HCT116 (cell line): Measurements from ENCODE around the gene EPYC. TPM values are rescaled to one million over a fixed set of nuclear protein-coding genes. Genes with fewer than 3 reads are reported as not detected.

ENCODE experiments used
- ATAC-seq: fragments of 200-7000 bp; cut with Tn5 transposase; 2 replicates; pipeline ENCODE4 v1.9.1; 2020; ENCODE audit warnings: mild to moderate bottlenecking, moderate library complexity
- BruUV-seq: library from RNA; stranded (reverse); fragments of 400-500 nt; replicated peaks from 2 replicates; lab custom pipeline; 2021; lab: Mats Ljungman, UMichigan
- CTCF ChIA-PET: fragments of 300-600 bp; sonication (Branson Sonifier 250); formaldehyde crosslinking; loops from one replicate; lab custom pipeline; 2021; ENCODE audit warnings: antibody characterized with exemption; lab: Charles Lee
- POLR2A ChIA-PET: fragments of 300-600, 350-600 bp; sonication (Branson Sonifier 250); formaldehyde crosslinking; loops from one replicate; lab custom pipeline; 2021; ENCODE audit warnings: antibody characterized with exemption; lab: Charles Lee
- RAD21 ChIA-PET, 2 experiments: fragments of 300-600 bp; sonication (Branson Sonifier 250); formaldehyde crosslinking; loops; one replicate each; lab custom pipeline; 2023; ENCODE audit warnings: low total read pairs in 2 of 2; ENCODE audit not compliant: uncharacterized antibody in 2 of 2, unreplicated experiment in 2 of 2, low non-redundant PET in 1 of 2; lab: Charles Lee
- DNase-seq: peaks from one replicate; pipeline ENCODE4 v3.0.0-alpha.2; 2010; ENCODE audit warnings: low read depth, low spot score
- H2AFZ ChIP-seq: fragments of 200-600 bp; shearing (Covaris generic), sonication (generic); 2 replicates; pipeline ENCODE4 v1.6.1; 2017; ENCODE audit warnings: low read depth, mixed run types, mixed read lengths, antibody characterized with exemption, low read length; ENCODE audit not compliant: poor library complexity, severe bottlenecking
- H3K27ac ChIP-seq: 2 replicates; pipeline ENCODE4 v1.5.1; 2012; ENCODE audit warnings: low read depth, low read length
- H3K27me3 ChIP-seq: fragments of 200-600 bp; sonication (generic); 2 replicates; pipeline ENCODE4 v1.6.1; 2016; ENCODE audit warnings: mixed run types, low read length, mixed read lengths; ENCODE audit not compliant: insufficient read depth
- H3K36me3 ChIP-seq, 2 experiments: fragments of 200-500 bp in 1 of 2; fragments of 200-600 bp in 1 of 2; sonication (Bioruptor generic) in 1 of 2; sonication (generic) in 1 of 2; 2 replicates each; pipeline versions ENCODE4 v1.5.1 to v1.6.1; 2014 to 2016; ENCODE audit warnings: low read length in 2 of 2, inconsistent platforms in 1 of 2, mixed read lengths in 1 of 2, mixed run types in 1 of 2; ENCODE audit not compliant: insufficient read depth in 2 of 2, control insufficient read depth in 1 of 2
- H3K4me1 ChIP-seq, 2 experiments: fragments of 200-600 bp in 1 of 2; sonication (generic) in 1 of 2; 2 replicates each; pipeline versions ENCODE4 v1.5.1 to v1.6.1; 2012 to 2017; ENCODE audit warnings: low read length in 2 of 2, inconsistent platforms in 1 of 2, mild to moderate bottlenecking in 1 of 2, mixed read lengths in 1 of 2, mixed run types in 1 of 2, moderate library complexity in 1 of 2; ENCODE audit not compliant: insufficient read depth in 2 of 2, control insufficient read depth in 1 of 2
- H3K4me2 ChIP-seq: fragments of 200-600 bp; sonication (generic); 2 replicates; pipeline ENCODE4 v1.6.1; 2017; ENCODE audit warnings: mixed run types, low read length, mixed read lengths
- H3K4me3 ChIP-seq, 2 experiments: fragments of 200-600 bp in 1 of 2; sonication (generic) in 1 of 2; replicated peaks in 1 of 2; 2 replicates each; pipeline ENCODE4 v1.5.1; 2011 to 2016; ENCODE audit warnings: low read length in 2 of 2, control low read depth in 1 of 2, low read depth in 1 of 2, mild to moderate bottlenecking in 1 of 2, mixed read lengths in 1 of 2, mixed run types in 1 of 2
- H3K79me2 ChIP-seq: fragments of 200-600 bp; sonication (generic); 2 replicates; pipeline ENCODE4 v1.6.1; 2017; ENCODE audit warnings: mild to moderate bottlenecking, mixed run types, low read length, moderate library complexity, mixed read lengths; ENCODE audit not compliant: insufficient read depth
- H3K9ac ChIP-seq: fragments of 200-600 bp; sonication (generic); 2 replicates; pipeline ENCODE4 v1.6.1; 2016; ENCODE audit warnings: low read length, mixed read lengths
- H3K9me2 ChIP-seq: fragments of 200-600 bp; sonication (generic), shearing (Covaris generic); 2 replicates; pipeline ENCODE4 v1.6.1; 2017; ENCODE audit warnings: mixed run types, mild to moderate bottlenecking, moderate library complexity; ENCODE audit not compliant: insufficient read depth
- H3K9me3 ChIP-seq, 2 experiments: fragments of 200-500 bp in 1 of 2; fragments of 200-600 bp in 1 of 2; sonication (Bioruptor generic) in 1 of 2; sonication (generic) in 1 of 2; 2 replicates each; pipeline ENCODE4 v1.6.1; 2014 to 2017; ENCODE audit warnings: low read length in 2 of 2, mixed read lengths in 2 of 2, inconsistent platforms in 1 of 2, low read depth in 1 of 2, mild to moderate bottlenecking in 1 of 2, mixed run types in 1 of 2, moderate library complexity in 1 of 2; ENCODE audit not compliant: control insufficient read depth in 1 of 2, insufficient read depth in 1 of 2
- H4K20me1 ChIP-seq: fragments of 200-600 bp; sonication (generic), shearing (Covaris generic); 2 replicates; pipeline ENCODE4 v1.6.1; 2017; ENCODE audit warnings: mixed run types, mild to moderate bottlenecking, moderate library complexity; ENCODE audit not compliant: insufficient read depth
- CBX3 ChIP-seq: IDR thresholded peaks from 2 replicates; pipeline ENCODE4 v1.6.1; 2012; ENCODE audit warnings: low read depth
- CEBPB ChIP-seq: IDR thresholded peaks from 2 replicates; pipeline ENCODE4 v1.6.1; 2012; ENCODE audit warnings: low read depth
- EGR1 ChIP-seq: IDR thresholded peaks from 2 replicates; pipeline ENCODE4 v1.6.1; 2012; ENCODE audit warnings: low read depth
- ELF1 ChIP-seq: IDR thresholded peaks from 2 replicates; pipeline ENCODE4 v1.6.1; 2012; ENCODE audit warnings: low read depth, borderline replicate concordance
- EZH2 ChIP-seq: fragments of 200-600 bp; sonication (generic); IDR thresholded peaks from 2 replicates; pipeline ENCODE4 v1.6.1; 2017; ENCODE audit warnings: antibody characterized with exemption, mixed run types
- SIN3A ChIP-seq: IDR thresholded peaks from 2 replicates; pipeline ENCODE4 v1.6.1; 2012; ENCODE audit warnings: low read depth
- YY1 ChIP-seq: IDR thresholded peaks from 2 replicates; pipeline ENCODE4 v1.6.1; 2011; ENCODE audit warnings: low read length, low read depth, moderate library complexity, mild to moderate bottlenecking; ENCODE audit not compliant: insufficient replicate concordance; ENCODE audit errors: extremely low read depth
- ZFX ChIP-seq: fragments of 450-650 bp; IDR thresholded peaks from 2 replicates; pipeline ENCODE4 v1.6.1; 2017
- ZNF274 ChIP-seq: fragments of 200-500 bp; sonication (Bioruptor generic); IDR thresholded peaks from 2 replicates; pipeline ENCODE4 v1.6.1; 2014; ENCODE audit warnings: mild to moderate bottlenecking, low read depth, low read length, inconsistent platforms
- intact Hi-C: fragments of 100-400 bp; cut with micrococcal nuclease; formaldehyde crosslinking; loops from 2 replicates; pipeline ENCODE4 v1.10.0; 2022
- total RNA-seq: library from RNA; stranded (reverse); gene quantifications from one replicate; pipeline ENCODE4 v1.2.1, GENCODE V29; 2021; ENCODE audit not compliant: unreplicated experiment
- TF ChIP-seq, protein P1 (sequence below): IDR thresholded peaks from 2 replicates; pipeline ENCODE4 v1.6.1; 2012; ENCODE audit warnings: low read depth
- TF ChIP-seq, protein P2 (sequence below): IDR thresholded peaks from 2 replicates; pipeline ENCODE4 v1.6.1; 2012
- TF ChIP-seq, protein P3 (sequence below): IDR thresholded peaks from 2 replicates; pipeline ENCODE4 v1.6.1; 2011; ENCODE audit warnings: mild to moderate bottlenecking, low read length, moderate library complexity; ENCODE audit not compliant: insufficient replicate concordance; ENCODE audit errors: extremely low read depth

Gene EPYC
- total RNA-seq, 1 experiment from 2014 or later: not detected

DNA sequence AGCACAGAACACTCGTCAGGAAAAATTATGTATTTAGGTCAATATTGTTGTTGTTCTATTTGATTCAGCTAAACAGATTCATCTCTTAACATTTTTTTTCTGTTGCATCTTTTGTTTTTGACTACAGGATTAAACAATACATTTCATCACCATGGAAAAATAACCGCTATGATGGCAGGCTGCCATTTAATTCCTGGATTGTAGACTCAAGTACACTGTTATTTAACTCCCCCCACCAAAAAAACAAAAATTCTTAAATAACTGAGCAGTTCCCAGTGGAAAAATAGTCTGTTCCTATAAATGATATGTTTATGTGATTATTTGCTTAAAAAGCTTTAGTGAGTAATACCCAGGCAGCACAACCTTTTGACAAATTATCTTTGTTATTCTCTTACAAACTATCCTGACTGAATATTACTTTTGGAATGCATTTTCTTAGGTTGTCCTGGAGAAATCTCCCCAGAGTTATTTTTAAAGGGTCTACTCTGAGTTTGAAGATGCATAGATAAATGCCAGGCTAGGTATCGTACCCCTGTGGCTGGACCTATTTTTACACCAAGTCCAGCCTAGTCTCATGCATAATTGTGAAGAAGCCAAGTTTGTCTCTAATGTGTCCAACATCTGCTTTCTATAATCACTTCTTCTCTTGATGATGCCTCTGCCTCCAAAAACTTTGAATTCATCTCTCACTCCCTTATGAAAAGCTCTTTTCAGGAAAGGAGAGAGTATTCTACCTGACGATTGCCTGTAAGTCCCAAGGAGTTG lies 49.4 kb upstream of the EPYC start:
- H3K9me3 ChIP-seq: no peaks in the 10 kb centered on the region
- RAD21 ChIA-PET: no interaction called here
- H3K4me1 ChIP-seq: no peaks in the 10 kb centered on the region
- H3K9me2 ChIP-seq: 0 out of 2 replicates have a peak, but pooled peaks cover 3% of the 10 kb centered on the region
- H4K20me1 ChIP-seq: no peaks in the 10 kb centered on the region
- no peaks in the 10 kb centered on the region for H3K79me2 ChIP-seq
- H3K9ac ChIP-seq: no peak overlapping the region
- TF ChIP-seq ELF1 (no peak), ZNF274 (no peak), SIN3A (no peak), CEBPB (no peak)
- TF ChIP-seq, protein P1, sequence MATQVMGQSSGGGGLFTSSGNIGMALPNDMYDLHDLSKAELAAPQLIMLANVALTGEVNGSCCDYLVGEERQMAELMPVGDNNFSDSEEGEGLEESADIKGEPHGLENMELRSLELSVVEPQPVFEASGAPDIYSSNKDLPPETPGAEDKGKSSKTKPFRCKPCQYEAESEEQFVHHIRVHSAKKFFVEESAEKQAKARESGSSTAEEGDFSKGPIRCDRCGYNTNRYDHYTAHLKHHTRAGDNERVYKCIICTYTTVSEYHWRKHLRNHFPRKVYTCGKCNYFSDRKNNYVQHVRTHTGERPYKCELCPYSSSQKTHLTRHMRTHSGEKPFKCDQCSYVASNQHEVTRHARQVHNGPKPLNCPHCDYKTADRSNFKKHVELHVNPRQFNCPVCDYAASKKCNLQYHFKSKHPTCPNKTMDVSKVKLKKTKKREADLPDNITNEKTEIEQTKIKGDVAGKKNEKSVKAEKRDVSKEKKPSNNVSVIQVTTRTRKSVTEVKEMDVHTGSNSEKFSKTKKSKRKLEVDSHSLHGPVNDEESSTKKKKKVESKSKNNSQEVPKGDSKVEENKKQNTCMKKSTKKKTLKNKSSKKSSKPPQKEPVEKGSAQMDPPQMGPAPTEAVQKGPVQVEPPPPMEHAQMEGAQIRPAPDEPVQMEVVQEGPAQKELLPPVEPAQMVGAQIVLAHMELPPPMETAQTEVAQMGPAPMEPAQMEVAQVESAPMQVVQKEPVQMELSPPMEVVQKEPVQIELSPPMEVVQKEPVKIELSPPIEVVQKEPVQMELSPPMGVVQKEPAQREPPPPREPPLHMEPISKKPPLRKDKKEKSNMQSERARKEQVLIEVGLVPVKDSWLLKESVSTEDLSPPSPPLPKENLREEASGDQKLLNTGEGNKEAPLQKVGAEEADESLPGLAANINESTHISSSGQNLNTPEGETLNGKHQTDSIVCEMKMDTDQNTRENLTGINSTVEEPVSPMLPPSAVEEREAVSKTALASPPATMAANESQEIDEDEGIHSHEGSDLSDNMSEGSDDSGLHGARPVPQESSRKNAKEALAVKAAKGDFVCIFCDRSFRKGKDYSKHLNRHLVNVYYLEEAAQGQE: no peak
- no peak overlapping the region for H3K27ac ChIP-seq
- CTCF ChIA-PET: no interaction called here
- no TSS peak for BruUV-seq
- DNase-seq (no peak), ATAC-seq (no peak)
- H3K27me3 ChIP-seq: no peaks in the 10 kb centered on the region
- no peak overlapping the region for H3K4me3 ChIP-seq
- no peak overlapping the region for H2AFZ ChIP-seq
- intact Hi-C loops: no loop called here
- POLR2A ChIA-PET: no interaction called here
- H3K36me3 ChIP-seq: no peaks in the 10 kb centered on the region
- no peak overlapping the region for H3K4me2 ChIP-seq

DNA sequence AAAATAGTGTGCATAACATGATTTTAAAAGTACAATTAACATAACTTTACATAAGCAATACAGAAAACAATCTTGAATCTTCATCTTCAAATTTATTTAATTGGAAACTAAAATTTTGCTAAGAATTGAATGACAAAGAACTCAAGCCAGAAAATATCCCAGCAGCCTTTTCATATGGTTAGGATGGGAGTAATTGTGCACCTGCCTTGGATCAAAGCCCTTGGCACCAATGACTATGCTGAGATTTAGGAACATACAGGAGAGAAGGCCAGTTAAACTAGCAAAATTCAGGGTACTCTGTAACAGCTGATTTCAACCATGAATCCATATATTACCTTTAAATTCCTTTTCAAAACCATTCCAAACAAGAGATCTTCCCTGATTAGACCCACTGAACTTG lies 47.3 kb upstream of the EPYC start:
- ATAC-seq (no peak), DNase-seq (no peak)
- no peak overlapping the region for H2AFZ ChIP-seq
- no peaks in the 10 kb centered on the region for H4K20me1 ChIP-seq
- H3K4me1 ChIP-seq: no peaks in the 10 kb centered on the region
- intact Hi-C loops: no loop called here
- H3K79me2 ChIP-seq: no peaks in the 10 kb centered on the region
- no peaks in the 10 kb centered on the region for H3K27me3 ChIP-seq
- H3K9ac ChIP-seq: no peak overlapping the region
- 0 out of 2 replicates have a peak, but pooled peaks cover 3% of the 10 kb centered on the region for H3K9me2 ChIP-seq
- ChIA-PET CTCF (no interaction called here), RAD21 (no interaction called here), POLR2A (no interaction called here)
- H3K36me3 ChIP-seq: no peaks in the 10 kb centered on the region
- H3K4me3 ChIP-seq: no peak overlapping the region
- no TSS peak for BruUV-seq
- no peak overlapping the region for H3K4me2 ChIP-seq
- H3K9me3 ChIP-seq: no peaks in the 10 kb centered on the region
- H3K27ac ChIP-seq: no peak overlapping the region
- TF ChIP-seq, protein P2, sequence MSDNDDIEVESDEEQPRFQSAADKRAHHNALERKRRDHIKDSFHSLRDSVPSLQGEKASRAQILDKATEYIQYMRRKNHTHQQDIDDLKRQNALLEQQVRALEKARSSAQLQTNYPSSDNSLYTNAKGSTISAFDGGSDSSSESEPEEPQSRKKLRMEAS: no peak
- TF ChIP-seq, protein P3, sequence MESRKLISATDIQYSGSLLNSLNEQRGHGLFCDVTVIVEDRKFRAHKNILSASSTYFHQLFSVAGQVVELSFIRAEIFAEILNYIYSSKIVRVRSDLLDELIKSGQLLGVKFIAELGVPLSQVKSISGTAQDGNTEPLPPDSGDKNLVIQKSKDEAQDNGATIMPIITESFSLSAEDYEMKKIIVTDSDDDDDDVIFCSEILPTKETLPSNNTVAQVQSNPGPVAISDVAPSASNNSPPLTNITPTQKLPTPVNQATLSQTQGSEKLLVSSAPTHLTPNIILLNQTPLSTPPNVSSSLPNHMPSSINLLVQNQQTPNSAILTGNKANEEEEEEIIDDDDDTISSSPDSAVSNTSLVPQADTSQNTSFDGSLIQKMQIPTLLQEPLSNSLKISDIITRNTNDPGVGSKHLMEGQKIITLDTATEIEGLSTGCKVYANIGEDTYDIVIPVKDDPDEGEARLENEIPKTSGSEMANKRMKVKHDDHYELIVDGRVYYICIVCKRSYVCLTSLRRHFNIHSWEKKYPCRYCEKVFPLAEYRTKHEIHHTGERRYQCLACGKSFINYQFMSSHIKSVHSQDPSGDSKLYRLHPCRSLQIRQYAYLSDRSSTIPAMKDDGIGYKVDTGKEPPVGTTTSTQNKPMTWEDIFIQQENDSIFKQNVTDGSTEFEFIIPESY: no peak
- TF ChIP-seq YY1 (no peak), CBX3 (no peak), EGR1 (no peak), EZH2 (no peak), ZFX (no peak)
